K562 (cell line): ENCODE results near the gene TMEM143. TPM values are rescaled to one million over a fixed set of nuclear protein-coding genes. Genes with fewer than 3 reads are reported as not detected.
A peak's percentile ranks its signal among the peaks of the same experiment; 100 is the strongest.

Experiments used
- AFF4 ChIP-seq: sonication (generic); formaldehyde crosslinking; IDR thresholded peaks from 2 replicates; pipeline ENCODE4 v1.8.0; 2023; ENCODE audit warnings: mild to moderate bottlenecking, missing genetic modification reagents
- E2F6 ChIP-seq, 2 experiments: IDR thresholded peaks; 2 replicates each; pipeline ENCODE4 v1.6.1; 2011; ENCODE audit warnings: borderline replicate concordance in 1 of 2, control low read depth in 1 of 2, low read depth in 1 of 2, low read length in 1 of 2, mild to moderate bottlenecking in 1 of 2, mixed read lengths in 1 of 2, moderate library complexity in 1 of 2; ENCODE audit not compliant: insufficient read depth in 1 of 2, insufficient read length in 1 of 2, poor library complexity in 1 of 2, severe bottlenecking in 1 of 2; ENCODE audit errors: extremely low read depth in 1 of 2
- HDGF ChIP-seq: fragments of 450-650 bp; IDR thresholded peaks from 2 replicates; pipeline ENCODE4 v1.6.1; 2016
- HLTF ChIP-seq: fragments of 450-650 bp; IDR thresholded peaks from 2 replicates; pipeline ENCODE4 v1.6.1; 2016
- LCOR ChIP-seq: sonication (generic); formaldehyde crosslinking; IDR thresholded peaks from 2 replicates; pipeline ENCODE4 v1.8.0; 2022; ENCODE audit warnings: mild to moderate bottlenecking, missing genetic modification reagents
- MXI1 ChIP-seq: IDR thresholded peaks from 2 replicates; pipeline ENCODE4 v1.6.1; 2011; ENCODE audit warnings: low read depth, mild to moderate bottlenecking, improper control_type of control experiment, low read length
- NRF1 ChIP-seq, 2 experiments: fragments of 450-650 bp; IDR thresholded peaks in 1 of 2; conservative IDR thresholded peaks in 1 of 2; 2 replicates each; pipeline ENCODE4 v1.6.1; 2014; ENCODE audit warnings: mild to moderate bottlenecking in 2 of 2
- SMAD2 ChIP-seq: fragments of 150-350 bp; IDR thresholded peaks from 2 replicates; pipeline ENCODE4 v1.6.1; 2014; ENCODE audit warnings: low read depth, mild to moderate bottlenecking, low read length
- SMARCA4 ChIP-seq: fragments of 450-650 bp; IDR thresholded peaks from 2 replicates; pipeline ENCODE4 v1.6.1; 2016
- TEAD4 ChIP-seq, 2 experiments: sonication (generic) in 1 of 2; formaldehyde crosslinking in 1 of 2; IDR thresholded peaks; 2 replicates each; pipeline versions ENCODE4 v1.6.1 to v1.8.0; 2012 to 2022; ENCODE audit warnings: borderline replicate concordance in 1 of 2, inconsistent platforms in 1 of 2, low read length in 1 of 2, mild to moderate bottlenecking in 1 of 2, missing genetic modification reagents in 1 of 2
- THRB ChIP-seq: fragments of 450-650 bp; formaldehyde crosslinking; conservative IDR thresholded peaks from 2 replicates; pipeline ENCODE4 v1.4.0; 2022; ENCODE audit warnings: mild to moderate bottlenecking, missing genetic modification characterization
- TRIM25 ChIP-seq: fragments of 450-650 bp; IDR thresholded peaks from 2 replicates; pipeline ENCODE4 v1.7.0; 2016; ENCODE audit warnings: borderline replicate concordance
- ZBTB8A ChIP-seq: fragments of 450-650 bp; IDR thresholded peaks from 2 replicates; pipeline ENCODE4 v1.6.1; 2018; ENCODE audit warnings: mild to moderate bottlenecking, moderate library complexity; ENCODE audit not compliant: partially characterized antibody
- ZEB2 ChIP-seq: fragments of 450-650 bp; IDR thresholded peaks from 2 replicates; pipeline ENCODE4 v1.6.1; 2016
- ZMIZ1 ChIP-seq, 2 experiments: fragments of 150-350 bp in 1 of 2; IDR thresholded peaks; 2 replicates each; pipeline ENCODE4 v1.6.1; 2012 to 2016; ENCODE audit warnings: low read depth in 2 of 2, low read length in 2 of 2, mild to moderate bottlenecking in 1 of 2, moderate library complexity in 1 of 2
- polyA plus RNA-seq, 8 experiments: library from polyadenylated mRNA; depleted of rRNA in 4 of 8; stranded (reverse) in 5 of 8; unstranded in 3 of 8; fragments of >200 nt; fragmentation: Nextera tagmentation in 2 of 8; fragmentation: Illumina TruSeq in 1 of 8; extraction: Ambion mirVana in 2 of 8; extraction: Trizol in 1 of 8; gene quantifications; 2 replicates each; pipeline versions ENCODE4 v1.2.1 to v1.2.3, GENCODE V29; 2011 to 2014; ENCODE audit warnings: inconsistent platforms in 1 of 8, missing spikeins in 1 of 8
- total RNA-seq, 7 experiments: library from RNA; depleted of rRNA in 6 of 7; stranded (reverse); fragments of >200 nt in 6 of 7; fragmentation: Illumina TruSeq in 2 of 7; extraction: Trizol in 2 of 7; gene quantifications; 2 replicates each; pipeline versions ENCODE4 v1.2.1 to v1.2.3, GENCODE V29; 2011 to 2021; ENCODE audit warnings: low replicate concordance in 1 of 7

Gene TMEM143
- total and polyA plus RNA-seq, 9 of the 15 experiments (the other 6 are each of a cell fraction or from before 2014, with no cell fraction given): 0.66 to 8.8 (median 4.3) TPM

GRCh38 chr19:48325265-48325910, 38.4 kb downstream of the TMEM143 start, which contains the start of gene EMP3 (continued):
- TF ChIP-seq E2F6 (IDR thresholded peaks at IDR 0.05; ENCODE audit: borderline replicate concordance in 1 of 2, extremely low read depth in 1 of 2, insufficient read depth in 1 of 2, insufficient read length in 1 of 2, low read depth in 1 of 2, low read length in 1 of 2, poor library complexity in 1 of 2, severe bottlenecking in 1 of 2) (peak in 1 of 2 experiments; percentile 37), THRB (peak; percentile 95), MXI1 (no peak), HLTF (peak; percentile 96), TRIM25 (0 out of 2 replicates have a peak, but pooled peaks have one; percentile 71), ZEB2 (peak; percentile 67; the same call in 1 of the 2 replicates), TEAD4 (IDR thresholded peaks at IDR 0.05; ENCODE audit: low read length) (0 out of 2 replicates have a peak, but pooled peaks have one; percentile 15), TEAD4 (CRISPR knock-in tag; IDR thresholded peaks at IDR 0.05; ENCODE audit: borderline replicate concordance) (no peak), SMAD2 (no peak), HDGF (peak; percentile 98), ZMIZ1 (IDR thresholded peaks at IDR 0.05; ENCODE audit: low read depth in 2 of 2, low read length in 2 of 2) (no peak), ZBTB8A (no peak), SMARCA4 (peak; percentile 81), AFF4 (CRISPR knock-in tag) (0 out of 2 replicates have a peak, but pooled peaks have one; percentile 53), NRF1 (conservative IDR thresholded peaks at IDR 0.05 in 1 of 2, IDR thresholded peaks at IDR 0.05 in 1 of 2) (peak in 1 of 2 experiments; percentile 22; a peak in 2 of 4 replicates), LCOR (0 out of 2 replicates have a peak, but pooled peaks have one; percentile 5)
